ENCODE results near the gene C1orf216. TPM values are rescaled to one million over a fixed set of nuclear protein-coding genes. Genes with fewer than 3 reads are reported as not detected.

Gene C1orf216
- total RNA-seq, 1 donor from 2014 or later: 11.3 TPM

GRCh38 chr1:35680271-35680670 lies 38.4 kb downstream of the C1orf216 start:
- Mint-ChIP-seq H3K27ac (no peak overlapping the region), H3K9me3 (ENCODE audit: low read depth) (no peaks in the 10 kb centered on the region), H3K4me1 (ENCODE audit: low read depth) (no peaks in the 10 kb centered on the region), H3K36me3 (ENCODE audit: insufficient read depth) (no peaks in the 10 kb centered on the region), H3K27me3 (peaks cover 37% of the 10 kb centered on the region), H3K4me3 (ENCODE audit: low read depth) (no peak overlapping the region)
- DNase-seq (ENCODE audit: low spot score, unreplicated experiment): no peak
- no peak for TF ChIP-seq CTCF (IDR thresholded peaks at IDR 0.05; ENCODE audit: unreplicated experiment)

- H3K27ac Mint-ChIP-seq: no peak overlapping the region
- H3K36me3 Mint-ChIP-seq (ENCODE audit: insufficient read depth): no peaks in the 10 kb centered on the region
- H3K9me3 Mint-ChIP-seq (ENCODE audit: low read depth): no peaks in the 10 kb centered on the region
- no peak for DNase-seq (ENCODE audit: low spot score, unreplicated experiment)
- no peaks in the 10 kb centered on the region for H3K4me1 Mint-ChIP-seq (ENCODE audit: low read depth)
- H3K27me3 Mint-ChIP-seq: peaks cover 28% of the 10 kb centered on the region
- TF ChIP-seq CTCF (IDR thresholded peaks at IDR 0.05; ENCODE audit: unreplicated experiment): no peak
- no peak overlapping the region for H3K4me3 Mint-ChIP-seq (ENCODE audit: low read depth)
These were observed 42.9 kb downstream of the C1orf216 start for GRCh38 chr1:35675773-35676172.

GRCh38 chr1:35674111-35674510 lies 44.6 kb downstream of the C1orf216 start:
- H3K36me3 Mint-ChIP-seq (ENCODE audit: insufficient read depth): no peaks in the 10 kb centered on the region
- H3K27me3 Mint-ChIP-seq: peaks cover 28% of the 10 kb centered on the region
- no peak overlapping the region for H3K27ac Mint-ChIP-seq
- no peak overlapping the region for H3K4me3 Mint-ChIP-seq (ENCODE audit: low read depth)
- no peaks in the 10 kb centered on the region for H3K9me3 Mint-ChIP-seq (ENCODE audit: low read depth)
- DNase-seq (ENCODE audit: low spot score, unreplicated experiment): no peak
- no peaks in the 10 kb centered on the region for H3K4me1 Mint-ChIP-seq (ENCODE audit: low read depth)
- no peak for TF ChIP-seq CTCF (IDR thresholded peaks at IDR 0.05; ENCODE audit: unreplicated experiment)

DNA sequence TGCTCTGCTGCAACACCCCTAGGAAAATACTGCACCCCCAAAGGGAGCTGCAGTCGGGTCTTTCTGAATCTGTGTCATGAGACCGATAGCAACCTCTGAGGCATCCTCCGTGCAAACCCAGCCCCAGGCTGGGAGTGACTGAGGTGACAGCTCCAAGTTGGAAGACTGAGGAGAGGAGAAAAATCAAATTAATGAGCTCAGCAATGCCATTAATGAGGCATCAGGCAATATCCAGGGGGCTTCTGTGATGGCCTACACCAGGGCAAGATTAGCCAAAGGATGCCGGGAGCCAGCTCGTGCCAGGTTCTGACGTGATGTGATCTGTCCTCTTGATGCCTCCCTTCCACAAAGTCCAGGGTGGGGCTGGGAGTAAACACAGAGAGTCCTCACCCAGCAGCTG lies 46.6 kb downstream of the C1orf216 start:
- no peaks in the 10 kb centered on the region for H3K9me3 Mint-ChIP-seq (ENCODE audit: low read depth)
- TF ChIP-seq CTCF (IDR thresholded peaks at IDR 0.05; ENCODE audit: unreplicated experiment): no peak
- no peak overlapping the region for H3K4me3 Mint-ChIP-seq (ENCODE audit: low read depth)
- H3K36me3 Mint-ChIP-seq (ENCODE audit: insufficient read depth): no peaks in the 10 kb centered on the region
- no peak overlapping the region for H3K27ac Mint-ChIP-seq
- H3K27me3 Mint-ChIP-seq: peaks cover 35% of the 10 kb centered on the region
- H3K4me1 Mint-ChIP-seq (ENCODE audit: low read depth): no peaks in the 10 kb centered on the region
- DNase-seq (ENCODE audit: low spot score, unreplicated experiment): no peak

GRCh38 chr1:35668506-35668905 lies 50.2 kb downstream of the C1orf216 start:
- no peaks in the 10 kb centered on the region for H3K4me1 Mint-ChIP-seq (ENCODE audit: low read depth)

More at GRCh38 chr1:35668506-35668905, 50.2 kb downstream of the C1orf216 start:
- TF ChIP-seq CTCF (IDR thresholded peaks at IDR 0.05; ENCODE audit: unreplicated experiment): no peak
- Mint-ChIP-seq H3K36me3 (ENCODE audit: insufficient read depth) (no peaks in the 10 kb centered on the region), H3K27me3 (peaks cover 36% of the 10 kb centered on the region), H3K27ac (no peak overlapping the region), H3K9me3 (ENCODE audit: low read depth) (no peaks in the 10 kb centered on the region), H3K4me3 (ENCODE audit: low read depth) (no peak overlapping the region)
- DNase-seq (ENCODE audit: low spot score, unreplicated experiment): no peak
